Airway epithelial cell (primary cell): ENCODE data around the gene ZRANB2. TPM values are rescaled to one million over a fixed set of nuclear protein-coding genes. Genes with fewer than 3 reads are reported as not detected.

Experiments used
- total RNA-seq: library from RNA; depleted of rRNA; stranded (reverse); fragments of >200 nt; gene quantifications from 2 replicates; pipeline ENCODE4 v1.2.3, GENCODE V29; 2015

Gene ZRANB2, protein sequence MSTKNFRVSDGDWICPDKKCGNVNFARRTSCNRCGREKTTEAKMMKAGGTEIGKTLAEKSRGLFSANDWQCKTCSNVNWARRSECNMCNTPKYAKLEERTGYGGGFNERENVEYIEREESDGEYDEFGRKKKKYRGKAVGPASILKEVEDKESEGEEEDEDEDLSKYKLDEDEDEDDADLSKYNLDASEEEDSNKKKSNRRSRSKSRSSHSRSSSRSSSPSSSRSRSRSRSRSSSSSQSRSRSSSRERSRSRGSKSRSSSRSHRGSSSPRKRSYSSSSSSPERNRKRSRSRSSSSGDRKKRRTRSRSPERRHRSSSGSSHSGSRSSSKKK
- total RNA-seq: 25.0 and 38.4 TPM in 2 replicates

DNA sequence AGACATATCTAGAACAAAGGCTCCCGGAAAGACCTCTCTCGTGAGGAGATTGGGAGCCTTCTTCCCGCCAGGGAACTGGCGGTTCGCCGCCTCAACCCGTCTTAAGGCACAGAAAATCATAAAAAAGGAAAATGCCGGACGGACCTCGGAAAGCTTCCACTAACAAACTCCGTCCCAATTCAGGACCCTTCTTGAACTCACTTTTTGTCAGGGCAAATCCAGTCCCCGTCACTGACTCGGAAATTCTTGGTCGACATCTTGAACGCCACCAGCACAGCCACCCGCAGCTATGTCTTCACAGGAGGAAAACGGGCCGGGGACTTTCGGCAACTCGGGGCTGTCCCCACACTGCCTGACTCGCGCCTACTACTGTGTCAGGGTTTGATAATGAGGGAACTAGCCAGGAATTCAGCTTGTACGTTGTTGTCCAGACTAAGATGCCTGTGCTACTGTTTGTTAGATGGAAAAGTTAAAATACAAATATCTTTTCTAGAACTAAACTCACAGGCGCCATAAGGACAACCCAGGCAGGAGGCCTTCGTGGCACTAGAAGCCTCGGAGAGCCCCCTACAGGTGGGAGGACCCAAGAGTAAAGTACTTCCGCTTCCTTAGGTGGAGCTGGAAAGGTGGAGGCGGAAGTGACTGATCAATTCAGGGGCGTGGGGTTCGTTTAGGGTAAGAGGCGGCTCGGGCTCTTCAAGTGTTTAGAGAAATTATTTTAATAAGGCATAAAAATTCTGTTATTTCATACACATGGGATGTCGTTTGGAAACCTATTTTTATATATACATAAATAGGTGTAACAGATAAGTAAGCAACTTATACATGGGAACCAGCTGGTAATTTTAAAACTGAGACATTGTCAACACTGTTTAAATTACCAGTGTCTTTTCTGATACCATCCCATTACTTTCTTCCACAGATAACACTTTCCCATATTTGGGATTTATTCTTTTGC is at the start of gene ZRANB2:
Gene ZRANB2 (minus strand): TSS at position 297 of the 958 bp plus-strand sequence. CDS start 40 bp downstream, at position 257.

DNA sequence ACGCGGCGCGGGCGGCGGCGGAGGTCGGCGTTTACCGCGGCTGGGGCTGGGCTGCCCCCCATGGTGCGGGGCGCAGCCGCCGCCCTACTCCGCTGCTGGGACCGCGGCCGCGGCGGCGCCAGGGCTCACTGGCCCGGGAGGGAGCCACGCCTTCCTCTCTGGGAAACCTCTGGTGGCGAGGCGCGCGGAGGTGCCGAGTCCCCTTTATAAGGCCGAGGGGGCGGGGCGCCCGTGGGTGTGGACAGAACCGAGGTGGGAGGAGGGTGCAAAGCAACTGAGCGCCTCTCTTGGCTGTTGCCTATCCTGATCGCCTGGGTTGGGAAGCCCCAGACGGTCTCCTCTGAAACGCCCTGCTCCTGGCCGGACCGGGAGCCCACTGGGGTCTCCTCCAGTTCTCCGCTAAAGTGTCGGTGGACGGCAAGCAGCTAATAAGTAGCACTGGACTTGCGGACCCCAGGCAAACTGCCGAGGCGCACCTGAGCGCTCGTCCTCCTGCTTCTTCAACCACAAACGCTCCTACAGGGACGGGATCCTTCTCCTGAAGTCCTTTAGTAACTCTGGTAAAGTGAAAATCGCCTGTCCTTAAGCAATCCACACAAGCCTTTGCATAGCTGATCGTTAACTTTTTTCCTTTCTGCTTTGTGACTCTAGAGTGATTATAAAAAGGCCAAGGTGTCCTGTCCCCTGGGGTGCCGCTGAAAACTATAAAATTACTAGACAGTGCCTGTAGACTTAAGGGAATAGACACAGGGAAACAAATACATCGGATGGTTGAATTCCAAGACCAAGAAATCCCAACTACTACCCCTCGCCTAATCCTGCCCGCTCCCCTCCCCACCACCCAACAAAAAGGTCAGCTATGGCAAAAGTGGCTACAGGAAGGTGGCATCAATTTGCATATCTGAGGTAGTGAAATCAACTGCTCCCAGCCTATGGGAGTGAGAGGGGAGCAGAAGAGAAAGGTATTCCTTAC is 32.9 kb downstream of the ZRANB2 start, which contains the start of gene PTGER3:
Gene PTGER3 (minus strand): TSS at position 182 of the 973 bp plus-strand sequence. CDS start 239 bp downstream, outside the sequence.

Other genes starting within 250 kb of the ZRANB2 start
- gene PTGER3, start 33.2 kb downstream of the ZRANB2 start, total RNA-seq: not detected in 2 replicates